GM12878 (cell line): Measurements from ENCODE around the gene APOBEC3C. TPM values are rescaled to one million over a fixed set of nuclear protein-coding genes. Genes with fewer than 3 reads are reported as not detected.

Experiments
- ATAC-seq: fragments of 200-7000 bp; cut with Tn5 transposase; 3 replicates; pipeline ENCODE4 v1.9.1; 2020; ENCODE audit warnings: mild to moderate bottlenecking, moderate library complexity
- BruUV-seq: library from RNA; stranded (reverse); fragments of 400-500 nt; replicated peaks from 2 replicates; lab custom pipeline; 2021; lab: Mats Ljungman, UMichigan
- CTCF ChIA-PET: fragments of 300-600 bp; sonication (Branson Sonifier 250); formaldehyde crosslinking; extraction: SDS; loops from one replicate; lab custom pipeline; 2021; ENCODE audit warnings: inconsistent platforms; lab: Yijun Ruan, JAX
- POLR2A ChIA-PET: fragments of 350-600 bp; formaldehyde crosslinking; extraction: SDS; loops from one replicate; lab custom pipeline; 2021; ENCODE audit warnings: inconsistent platforms; lab: Charles Lee
- RAD21 ChIA-PET: fragments of 300-600 bp; sonication (Branson Sonifier 250); formaldehyde crosslinking; loops from one replicate; lab custom pipeline; 2023; ENCODE audit warnings: antibody characterized with exemption; ENCODE audit not compliant: unreplicated experiment; lab: Charles Lee
- SMC1A ChIA-PET: fragments of 300-600 bp; sonication (Branson Sonifier 250); formaldehyde crosslinking; loops from one replicate; lab custom pipeline; 2023; ENCODE audit not compliant: unreplicated experiment, uncharacterized antibody; lab: Charles Lee
- DNase-seq: peaks from one replicate; pipeline ENCODE4 v3.0.0-alpha.2; 2011; ENCODE audit warnings: low read depth, low spot score
- FAIRE-seq: peaks from 3 replicates; lab custom pipeline; 2011; peaks lifted over from hg19 to GRCh38; lab: Jason Lieb, UNC
- H2AFZ ChIP-seq: 2 replicates; pipeline ENCODE4 v1.6.0; 2011; ENCODE audit warnings: low read depth, low read length, control low read depth; ENCODE audit not compliant: control insufficient read depth
- H3K27ac ChIP-seq: 2 replicates; pipeline ENCODE4 v1.5.1; 2011; ENCODE audit warnings: control low read depth; ENCODE audit not compliant: control insufficient read depth, insufficient read depth
- H3K27me3 ChIP-seq, 2 experiments: replicated peaks in 1 of 2; 2 replicates each; pipeline versions ENCODE4 v1.6.0 to v1.6.1; 2011; ENCODE audit warnings: low read length in 1 of 2; ENCODE audit not compliant: control insufficient read depth in 2 of 2, insufficient read depth in 2 of 2
- H3K36me3 ChIP-seq, 2 experiments: 2 replicates each; pipeline ENCODE4 v1.5.1; 2011; ENCODE audit warnings: low read length in 1 of 2; ENCODE audit not compliant: control insufficient read depth in 2 of 2, insufficient read depth in 2 of 2
- H3K4me1 ChIP-seq: 2 replicates; pipeline ENCODE4 v1.6.1; 2011; ENCODE audit warnings: mild to moderate bottlenecking, low read length, moderate library complexity, mixed read lengths; ENCODE audit not compliant: control insufficient read depth, insufficient read depth
- H3K4me2 ChIP-seq: 2 replicates; pipeline ENCODE4 v1.6.0; 2011; ENCODE audit warnings: control low read depth; ENCODE audit not compliant: control insufficient read depth, insufficient read depth
- H3K4me3 ChIP-seq: fragments of 200-600 bp; sonication (generic); 2 replicates; pipeline ENCODE4 v1.5.1; 2016
- H3K79me2 ChIP-seq: 2 replicates; pipeline ENCODE4 v1.6.0; 2011; ENCODE audit warnings: low read length; ENCODE audit not compliant: control insufficient read depth, insufficient read depth
- H3K9ac ChIP-seq: 2 replicates; pipeline ENCODE4 v1.8.0; 2011; ENCODE audit warnings: low read length, control low read depth, mixed read lengths; ENCODE audit not compliant: control insufficient read depth, insufficient read depth
- H3K9me3 ChIP-seq: replicated peaks from 3 replicates; pipeline ENCODE4 v1.5.1; 2011; ENCODE audit warnings: mild to moderate bottlenecking, low read length; ENCODE audit not compliant: control insufficient read depth, insufficient read depth
- H4K20me1 ChIP-seq: 2 replicates; pipeline ENCODE4 v1.6.0; 2011; ENCODE audit not compliant: control insufficient read depth, insufficient read depth
- ATF3 ChIP-seq: IDR thresholded peaks from 2 replicates; pipeline ENCODE4 v1.6.1; 2011; ENCODE audit warnings: low read depth, mild to moderate bottlenecking, low read length, moderate library complexity, borderline replicate concordance; ENCODE audit errors: extremely low read depth
- CHD1 ChIP-seq: IDR thresholded peaks from 2 replicates; pipeline ENCODE4 v1.6.1; 2012; ENCODE audit warnings: low read depth, low read length, improper control_type of control experiment
- CREB1 ChIP-seq: IDR thresholded peaks from 2 replicates; pipeline ENCODE4 v1.6.1; 2012; ENCODE audit warnings: low read depth, mild to moderate bottlenecking, inconsistent platforms
- E2F4 ChIP-seq: IDR thresholded peaks from 2 replicates; pipeline ENCODE4 v1.6.1; 2012; ENCODE audit warnings: low read depth, low read length, improper control_type of control experiment
- EGR1 ChIP-seq, 2 experiments: IDR thresholded peaks; 1 replicate in 1 of 2; 2 replicates in 1 of 2; pipeline ENCODE4 v1.6.1; 2011 to 2012; ENCODE audit warnings: low read depth in 2 of 2, low read length in 2 of 2, borderline replicate concordance in 1 of 2, mild to moderate bottlenecking in 1 of 2, moderate library complexity in 1 of 2
- ETV6 ChIP-seq, 2 experiments: fragments of 450-650 bp in 1 of 2; IDR thresholded peaks in 1 of 2; conservative IDR thresholded peaks in 1 of 2; 2 replicates each; pipeline ENCODE4 v1.6.1; 2014; ENCODE audit warnings: antibody characterized with exemption in 1 of 2, borderline replicate concordance in 1 of 2, low read depth in 1 of 2, mild to moderate bottlenecking in 1 of 2, moderate library complexity in 1 of 2
- GATAD2B ChIP-seq: fragments of 450-650 bp; conservative IDR thresholded peaks from 2 replicates; pipeline ENCODE4 v1.6.1; 2017; ENCODE audit warnings: low read depth, mild to moderate bottlenecking, moderate library complexity
- HDAC2 ChIP-seq: fragments of 200-600 bp; sonication (generic); IDR thresholded peaks from 2 replicates; pipeline ENCODE4 v1.6.1; 2017
- JUND ChIP-seq: IDR thresholded peaks from 2 replicates; pipeline ENCODE4 v1.6.1; 2012; ENCODE audit warnings: low read depth, mild to moderate bottlenecking, low read length, improper control_type of control experiment, moderate library complexity
- KAT2A ChIP-seq: conservative IDR thresholded peaks from 2 replicates; pipeline ENCODE4 v1.6.1; 2011; ENCODE audit warnings: low read depth, low read length; ENCODE audit not compliant: control insufficient read depth
- MYB ChIP-seq: fragments of 150-350 bp; IDR thresholded peaks from 2 replicates; pipeline ENCODE4 v1.6.1; 2014; ENCODE audit warnings: mild to moderate bottlenecking, low read depth, low read length, borderline replicate concordance
- SIN3A ChIP-seq: IDR thresholded peaks from 2 replicates; pipeline ENCODE4 v1.6.1; 2012; ENCODE audit warnings: low read depth, low read length, improper control_type of control experiment
- ZNF384 ChIP-seq: IDR thresholded peaks from 2 replicates; pipeline ENCODE4 v1.6.1; 2012; ENCODE audit warnings: low read depth, mild to moderate bottlenecking, low read length, improper control_type of control experiment, borderline replicate concordance
- WGBS: methylation state at CpG from one replicate; pipeline ENCODE4 v1.1.6; 2016; ENCODE audit warnings: low lambda C conversion rate; ENCODE audit not compliant: insufficient replicate concordance, insufficient coverage; ENCODE audit errors: missing lambda C conversion rate; 5-methylcytosine and 5-hydroxymethylcytosine counted together
- in situ Hi-C: fragments of 300-500 bp; cut with MboI; formaldehyde crosslinking; loops from 9 replicates; pipeline ENCODE4 v1.14.3; 2018; ENCODE audit warnings: mixed read lengths
- intact Hi-C: fragments of 100-400 bp; cut with micrococcal nuclease; formaldehyde crosslinking; loops from one replicate; pipeline ENCODE4 v1.14.2; 2022; ENCODE audit not compliant: unreplicated experiment
- polyA plus RNA-seq, 11 experiments: library from polyadenylated mRNA; depleted of rRNA in 4 of 11; unstranded in 6 of 11; stranded (reverse) in 5 of 11; fragments of >200 nt; fragmentation: Nextera tagmentation in 4 of 11; fragmentation: Illumina TruSeq in 1 of 11; extraction: Ambion mirVana in 4 of 11; extraction: Trizol in 1 of 11; gene quantifications; 1 replicate in 1 of 11; 2 replicates in 10 of 11; pipeline versions ENCODE4 v1.2.1 to v1.2.3, GENCODE V29; 2011 to 2016; ENCODE audit warnings: inconsistent platforms in 2 of 11, missing spikeins in 2 of 11, low read depth in 1 of 11
- total RNA-seq, 4 experiments: library from RNA; depleted of rRNA in 3 of 4; stranded (reverse); fragments of >200 nt in 3 of 4; fragmentation: Illumina TruSeq in 1 of 4; extraction: Trizol in 1 of 4; gene quantifications; 2 replicates each; pipeline versions ENCODE4 v1.2.1 to v1.2.3, GENCODE V29; 2013 to 2021

The APOBEC3C gene
- total and polyA plus RNA-seq, 10 of the 15 experiments (the other 5 are each of a cell fraction or from before 2014, with no cell fraction given), result 22.9 to 290 (median 156) TPM

GRCh38 chr22:39026509-39027150, 12.6 kb downstream of the APOBEC3C start:
- intact Hi-C loops (no loop called here), in situ Hi-C loops (no loop called here)
- ChIA-PET POLR2A (interaction anchor here (1.0 kb wide), 1 partner anchor 12 kb away, joined by 4 read pairs; no protein-coding TSS in a partner anchor), RAD21 (no interaction called here), SMC1A (interaction anchor here (0.6 kb wide), 1 partner anchor 42 kb away, joined by 3 read pairs; no protein-coding TSS in a partner anchor), CTCF (no interaction called here)
- FAIRE-seq, result no peak
- Histone ChIP-seq H4K20me1 (no peaks in the 10 kb centered on the region), H3K4me3 (no peak overlapping the region), H3K9me3 (no peaks in the 10 kb centered on the region), H2AFZ (no peak overlapping the region), H3K36me3 (peaks cover 2 to 7% of the 10 kb centered on the region in 2 experiments; a peak in 2 of 4 replicates), H3K4me2 (no peak overlapping the region), H3K27ac (no peak overlapping the region), H3K4me1 (peaks cover 7% of the 10 kb centered on the region), H3K27me3 (no peaks in the 10 kb centered on the region), H3K9ac (no peak overlapping the region), H3K79me2 (peaks cover 18% of the 10 kb centered on the region)
- no peak for DNase-seq
- BruUV-seq, result no TSS peak
- ATAC-seq, result no peak
- TF ChIP-seq ETV6 (conservative IDR thresholded peaks at IDR 0.05 in 1 of 2, IDR thresholded peaks at IDR 0.05 in 1 of 2; ENCODE audit: borderline replicate concordance in 1 of 2, low read depth in 1 of 2) (no peak), ATF3 (no peak)
- 96% methylated on average over 12 of the region's 12 CpGs for WGBS

- H3K9ac ChIP-seq, result no peak overlapping the region
- no TSS peak for BruUV-seq
- POLR2A ChIA-PET, result interaction anchor here (1.6 kb wide), 1 partner anchor 11 kb away, joined by 4 read pairs; no protein-coding TSS in a partner anchor
- H3K4me1 ChIP-seq, result peaks cover 7% of the 10 kb centered on the region
- DNase-seq, result no peak
- 100% methylated on average over 4 of the region's 4 CpGs for WGBS
- peaks cover 8% of the 10 kb centered on the region for H3K79me2 ChIP-seq
- no peaks in the 10 kb centered on the region for H3K9me3 ChIP-seq
- H3K27me3 ChIP-seq, result no peaks in the 10 kb centered on the region
- no peak for FAIRE-seq
- SMC1A ChIA-PET, result no interaction called here
- H2AFZ ChIP-seq, result no peak overlapping the region
- no peak overlapping the region for H3K27ac ChIP-seq
- peaks cover 2 to 7% of the 10 kb centered on the region in 2 experiments; a peak in 2 of 4 replicates for H3K36me3 ChIP-seq
- no peaks in the 10 kb centered on the region for H4K20me1 ChIP-seq
- no peak overlapping the region for H3K4me2 ChIP-seq
- TF ChIP-seq MYB (no peak), CHD1 (no peak), SIN3A (no peak), GATAD2B (no peak), JUND (no peak), CREB1 (no peak), HDAC2 (no peak), E2F4 (no peak), KAT2A (no peak), ZNF384 (no peak), EGR1 (IDR thresholded peaks at IDR 0.05; ENCODE audit: borderline replicate concordance in 1 of 2, low read depth in 2 of 2, low read length in 2 of 2) (no peak)
- no peak overlapping the region for H3K4me3 ChIP-seq
- intact Hi-C loops, result no loop called here
- in situ Hi-C loops, result no loop called here
- RAD21 ChIA-PET, result no interaction called here
- CTCF ChIA-PET, result interaction anchor here (0.6 to 1.0 kb wide), 2 partner anchors 42 to 324 kb away, joined by 3 to 5 read pairs; no protein-coding TSS in a partner anchor
- ATAC-seq, result no peak
Observed at GRCh38 chr22:39027717-39028116, 13.7 kb downstream of the APOBEC3C start.
